Ovary (tissue), 9 donors: Measurements from ENCODE around the gene RNF2. TPM values are rescaled to one million over a fixed set of nuclear protein-coding genes. Genes with fewer than 3 reads are reported as not detected.

Experiments
- DNase-seq, 5 donors: peaks; one replicate each; pipeline ENCODE4 v3.0.0-alpha.2; 2019 to 2020
- H3K27ac ChIP-seq, 2 donors: fragments of 200-600 bp; one replicate each; pipeline versions ENCODE4 v1.5.1 to v1.8.0; 2019 to 2022
- H3K27me3 ChIP-seq: fragments of 200-600 bp; one replicate; pipeline ENCODE4 v1.8.0; 2022
- H3K36me3 ChIP-seq: fragments of 200-600 bp; sonication (generic); one replicate; pipeline ENCODE4 v1.5.1; 2019
- H3K4me1 ChIP-seq: one replicate; pipeline ENCODE4 v1.8.1; 2013; ENCODE audit warnings: mild to moderate bottlenecking, moderate library complexity; ENCODE audit not compliant: insufficient read depth
- H3K4me3 ChIP-seq: fragments of 200-600 bp; sonication (generic); one replicate; pipeline ENCODE4 v1.5.1; 2017
- H3K9me3 ChIP-seq, 2 donors: fragments of 200-600 bp in 1 of 2; sonication (generic) in 1 of 2; one replicate each; pipeline versions ENCODE4 v1.5.1 to v1.8.1; 2013 to 2019; ENCODE audit warnings: mild to moderate bottlenecking in 1 of 2, moderate library complexity in 1 of 2
- EP300 ChIP-seq: sonication (generic); formaldehyde crosslinking; IDR thresholded peaks from one replicate; pipeline ENCODE4 v1.6.1; 2017; ENCODE audit warnings: antibody characterized with exemption
- POLR2A ChIP-seq: fragments of 450-650 bp; IDR thresholded peaks from one replicate; pipeline ENCODE4 v1.6.1; 2017; ENCODE audit warnings: antibody characterized with exemption, mild to moderate bottlenecking, moderate library complexity
- WGBS, 3 donors: extraction: QIAGEN DNeasy Blood & Tissue Kit in 1 of 3; methylation state at CpG; one replicate each; pipeline versions ENCODE4 v1.1.5 to v1.1.7; 2013 to 2017; 5-methylcytosine and 5-hydroxymethylcytosine counted together
- intact Hi-C, 4 donors: fragments of 100-400 bp; cut with DNase I; formaldehyde crosslinking; loops; one replicate each; pipeline versions ENCODE4 v1.11.0 to v1.15.1; 2022 to 2023
- polyA plus RNA-seq, 2 donors: library from polyadenylated mRNA; stranded (reverse); fragments of 200-250 nt in 1 of 2; fragments of 350-450 nt in 1 of 2; fragmentation: Illumina TruSeq in 1 of 2; extraction: RNeasy Lipid Tissue Mini Kit (QIAGEN cat#74804) in 1 of 2; gene quantifications; one replicate each; pipeline ENCODE4 v1.2.3, GENCODE V29; 2013 to 2014
- total RNA-seq, 7 donors: library from RNA; depleted of rRNA in 2 of 7; stranded (reverse); fragments of >200 nt in 2 of 7; fragmentation: NEBNext Ultra II Directional in 3 of 7; extraction: Animal tissue kit (Norgen Biotek cat#: 25700) in 3 of 7; gene quantifications; one replicate each; pipeline versions ENCODE4 v1.1.0 to v1.2.4, GENCODE V29; 2016 to 2023
- TF ChIP-seq, protein P1 (sequence below), 3 donors: fragments of 450-650 bp in 2 of 3; fragments of 200-600 bp in 1 of 3; IDR thresholded peaks; one replicate each; pipeline versions ENCODE4 v1.5.1 to v1.8.0; 2016 to 2022; ENCODE audit warnings: antibody characterized with exemption in 3 of 3, mild to moderate bottlenecking in 1 of 3
- donor health status: DM: no; HTN: no; CAD: no; lungs with moderate emphysema.
- donor health status: DM: no; HTN: no; CAD: no.
- donor health status: Bipolar disorder and iron deficiency.
- donor health status: DM: yes; HTN: yes; CAD: no.
- donor health status: DM: no; HTN: no; CAD: no.
- donor health status: DM: yes; HTN: yes; CAD: no.

Gene RNF2
- total and polyA plus RNA-seq, 9 donors: 7.0 to 29.6 (median 21.1) TPM

GRCh38 chr1:185073725-185074124, 28.4 kb downstream of the RNF2 start:
- Histone ChIP-seq H3K27ac (no peak overlapping the region), H3K9me3 (no peaks in the 10 kb centered on the region), H3K4me1 (peaks cover 2% of the 10 kb centered on the region), H3K27me3 (no peaks in the 10 kb centered on the region), H3K4me3 (no peak overlapping the region), H3K36me3 (no peaks in the 10 kb centered on the region)
- no peak for DNase-seq
- no peak for TF ChIP-seq EP300
- intact Hi-C loops: no loop called here
- WGBS, 3 donors: 94 to 100% (median 99%) methylated on average over 2 of the region's 2 CpGs

- Histone ChIP-seq H3K36me3 (no peaks in the 10 kb centered on the region), H3K27ac (no peak overlapping the region), H3K27me3 (no peaks in the 10 kb centered on the region), H3K4me3 (no peak overlapping the region), H3K9me3 (no peaks in the 10 kb centered on the region), H3K4me1 (no peaks in the 10 kb centered on the region)
- intact Hi-C loops: no loop called here
- no peak for DNase-seq
- TF ChIP-seq, protein P1, sequence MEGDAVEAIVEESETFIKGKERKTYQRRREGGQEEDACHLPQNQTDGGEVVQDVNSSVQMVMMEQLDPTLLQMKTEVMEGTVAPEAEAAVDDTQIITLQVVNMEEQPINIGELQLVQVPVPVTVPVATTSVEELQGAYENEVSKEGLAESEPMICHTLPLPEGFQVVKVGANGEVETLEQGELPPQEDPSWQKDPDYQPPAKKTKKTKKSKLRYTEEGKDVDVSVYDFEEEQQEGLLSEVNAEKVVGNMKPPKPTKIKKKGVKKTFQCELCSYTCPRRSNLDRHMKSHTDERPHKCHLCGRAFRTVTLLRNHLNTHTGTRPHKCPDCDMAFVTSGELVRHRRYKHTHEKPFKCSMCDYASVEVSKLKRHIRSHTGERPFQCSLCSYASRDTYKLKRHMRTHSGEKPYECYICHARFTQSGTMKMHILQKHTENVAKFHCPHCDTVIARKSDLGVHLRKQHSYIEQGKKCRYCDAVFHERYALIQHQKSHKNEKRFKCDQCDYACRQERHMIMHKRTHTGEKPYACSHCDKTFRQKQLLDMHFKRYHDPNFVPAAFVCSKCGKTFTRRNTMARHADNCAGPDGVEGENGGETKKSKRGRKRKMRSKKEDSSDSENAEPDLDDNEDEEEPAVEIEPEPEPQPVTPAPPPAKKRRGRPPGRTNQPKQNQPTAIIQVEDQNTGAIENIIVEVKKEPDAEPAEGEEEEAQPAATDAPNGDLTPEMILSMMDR (IDR thresholded peaks at IDR 0.05): no peak
- TF ChIP-seq POLR2A: no peak
- no peak for TF ChIP-seq EP300
Observed at GRCh38 chr1:185074307-185074706, 28.9 kb downstream of the RNF2 start.

DNA sequence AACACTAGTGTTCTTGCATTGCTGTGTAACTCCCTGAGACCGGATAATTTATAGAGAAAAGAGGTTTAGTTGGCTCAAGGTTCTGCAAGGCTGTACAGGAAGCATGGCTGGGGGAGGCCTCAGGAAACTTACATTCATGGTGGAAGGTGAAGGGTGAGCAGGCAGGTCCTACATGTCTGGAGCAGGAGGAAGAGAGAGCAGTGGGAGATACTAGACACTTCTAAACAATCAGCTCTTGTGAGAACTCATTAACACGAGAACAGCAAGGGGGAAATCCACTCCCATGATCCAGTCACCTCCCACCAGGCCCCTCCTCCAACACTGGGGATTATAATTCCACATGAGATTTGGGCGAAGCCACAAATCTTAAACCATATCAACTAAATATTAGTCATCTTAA, 30.1 kb downstream of the RNF2 start:
- H3K9me3 ChIP-seq: no peaks in the 10 kb centered on the region
- no peak overlapping the region for H3K4me3 ChIP-seq
- TF ChIP-seq POLR2A (no peak), EP300 (no peak)
- TF ChIP-seq, protein P1 (IDR thresholded peaks at IDR 0.05): no peak
- DNase-seq: no peak
- no peak overlapping the region for H3K27ac ChIP-seq
- 88 to 93% (median 92%) methylated on average over 3 of the region's 3 CpGs for WGBS, 3 donors
- H3K27me3 ChIP-seq: no peaks in the 10 kb centered on the region
- no peaks in the 10 kb centered on the region for H3K4me1 ChIP-seq
- intact Hi-C loops: no loop called here
- no peaks in the 10 kb centered on the region for H3K36me3 ChIP-seq

DNA sequence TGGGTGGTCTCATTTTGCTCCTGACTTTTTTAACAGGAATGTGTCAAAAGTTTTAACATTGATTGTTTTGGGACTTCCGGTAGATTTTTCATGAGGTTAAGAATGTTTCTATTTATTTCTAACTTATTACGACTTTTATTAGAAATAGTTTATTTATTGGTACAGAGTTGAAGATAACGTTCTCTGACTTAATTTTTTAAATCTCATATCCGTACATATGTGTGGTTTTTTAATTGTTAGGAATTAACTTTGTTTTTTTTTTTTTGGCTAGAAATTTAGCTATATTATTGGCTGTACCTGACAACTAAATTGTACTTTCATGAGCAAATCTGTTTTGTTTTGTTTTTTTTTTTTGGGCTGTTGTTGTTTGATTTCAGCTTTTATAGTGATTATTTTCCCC, 32.0 kb downstream of the RNF2 start:
- intact Hi-C loops: no loop called here
- no peaks in the 10 kb centered on the region for H3K9me3 ChIP-seq
- WGBS, 3 donors: 55 to 68% (median 65%) methylated on average over 4 of the region's 4 CpGs

GRCh38 chr1:185080422-185080821, 35.1 kb downstream of the RNF2 start:
- TF ChIP-seq POLR2A (no peak), EP300 (no peak)
- TF ChIP-seq, protein P1 (IDR thresholded peaks at IDR 0.05): no peak
- Histone ChIP-seq H3K27me3 (no peaks in the 10 kb centered on the region), H3K4me3 (no peak overlapping the region), H3K27ac (no peak overlapping the region), H3K9me3 (no peaks in the 10 kb centered on the region), H3K4me1 (no peaks in the 10 kb centered on the region), H3K36me3 (no peaks in the 10 kb centered on the region)
- intact Hi-C loops: no loop called here
- DNase-seq: no peak

More for the DNA sequence above, 32.0 kb downstream of the RNF2 start:
- no peak for DNase-seq
- H3K4me3 ChIP-seq: no peak overlapping the region
- no peak overlapping the region for H3K27ac ChIP-seq
- H3K36me3 ChIP-seq: no peaks in the 10 kb centered on the region
- TF ChIP-seq, protein P1 (IDR thresholded peaks at IDR 0.05): no peak
- TF ChIP-seq POLR2A (no peak), EP300 (no peak)
- no peaks in the 10 kb centered on the region for H3K27me3 ChIP-seq
- no peaks in the 10 kb centered on the region for H3K4me1 ChIP-seq
